Esophagus squamous epithelium (tissue), 4 donors: Measurements from ENCODE around the gene PCNT.
"Not testable (repeated sequence)": the region's sequence is repeated elsewhere in the genome, so short reads cannot be mapped to it uniquely, and the experiment has no call there.

Experiments used
- POLR2A ChIP-seq, 4 donors: fragments of 450-650 bp; IDR thresholded peaks; one replicate each; pipeline ENCODE4 v1.6.1; 2017; ENCODE audit warnings: antibody characterized with exemption in 4 of 4, mild to moderate bottlenecking in 4 of 4, moderate library complexity in 3 of 4
- TF ChIP-seq, protein P1 (sequence below), 6 experiments: fragments of 450-650 bp in 4 of 6; fragments of 200-600 bp in 2 of 6; sonication (generic) in 2 of 6; IDR thresholded peaks; one replicate each; pipeline ENCODE4 v1.5.1; 2016 to 2019; ENCODE audit warnings: antibody characterized with exemption in 6 of 6, mild to moderate bottlenecking in 4 of 6, moderate library complexity in 4 of 6

DNA sequence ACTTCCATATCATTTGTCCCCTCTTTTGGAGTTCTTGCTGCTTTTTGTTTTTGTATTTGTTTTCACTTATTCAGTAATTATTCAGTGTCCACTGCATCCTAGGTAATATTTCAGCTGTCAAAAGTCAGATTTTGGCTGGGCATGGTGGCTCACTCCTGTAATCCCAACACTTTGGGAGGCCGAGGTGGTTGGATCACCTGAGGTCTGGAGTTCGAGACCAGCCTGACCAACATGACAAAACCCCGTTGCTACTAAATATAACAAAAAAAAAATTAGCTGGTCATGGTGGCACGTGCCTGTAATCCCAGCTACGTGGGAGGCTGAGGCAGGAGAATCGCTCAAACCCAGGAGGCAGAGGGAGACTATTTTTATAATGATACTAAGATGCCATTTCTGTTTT, 141.2 kb downstream of the PCNT start:
- TF ChIP-seq POLR2A (IDR thresholded peaks at IDR 0.05), result not testable (repeated sequence)
- TF ChIP-seq, protein P1, sequence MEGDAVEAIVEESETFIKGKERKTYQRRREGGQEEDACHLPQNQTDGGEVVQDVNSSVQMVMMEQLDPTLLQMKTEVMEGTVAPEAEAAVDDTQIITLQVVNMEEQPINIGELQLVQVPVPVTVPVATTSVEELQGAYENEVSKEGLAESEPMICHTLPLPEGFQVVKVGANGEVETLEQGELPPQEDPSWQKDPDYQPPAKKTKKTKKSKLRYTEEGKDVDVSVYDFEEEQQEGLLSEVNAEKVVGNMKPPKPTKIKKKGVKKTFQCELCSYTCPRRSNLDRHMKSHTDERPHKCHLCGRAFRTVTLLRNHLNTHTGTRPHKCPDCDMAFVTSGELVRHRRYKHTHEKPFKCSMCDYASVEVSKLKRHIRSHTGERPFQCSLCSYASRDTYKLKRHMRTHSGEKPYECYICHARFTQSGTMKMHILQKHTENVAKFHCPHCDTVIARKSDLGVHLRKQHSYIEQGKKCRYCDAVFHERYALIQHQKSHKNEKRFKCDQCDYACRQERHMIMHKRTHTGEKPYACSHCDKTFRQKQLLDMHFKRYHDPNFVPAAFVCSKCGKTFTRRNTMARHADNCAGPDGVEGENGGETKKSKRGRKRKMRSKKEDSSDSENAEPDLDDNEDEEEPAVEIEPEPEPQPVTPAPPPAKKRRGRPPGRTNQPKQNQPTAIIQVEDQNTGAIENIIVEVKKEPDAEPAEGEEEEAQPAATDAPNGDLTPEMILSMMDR (IDR thresholded peaks at IDR 0.05), result not testable (repeated sequence)
